Epithelial cell of esophagus (primary cell): ENCODE measurements around the gene GALNT13.

ENCODE experiments used
- DNase-seq: peaks from one replicate; pipeline ENCODE4 v3.0.0; 2010; ENCODE audit warnings: low read depth
- H3K4me3 ChIP-seq: 2 replicates; pipeline ENCODE4 v1.5.1; 2011; ENCODE audit warnings: mild to moderate bottlenecking, low read length, control low read depth
- TF ChIP-seq, protein P1 (sequence below): IDR thresholded peaks from 2 replicates; pipeline ENCODE4 v1.5.1; 2011; ENCODE audit warnings: low read depth, mild to moderate bottlenecking, low read length, control low read depth, inconsistent platforms; ENCODE audit not compliant: insufficient read depth; ENCODE audit errors: missing control alignments

The GALNT13 gene

DNA sequence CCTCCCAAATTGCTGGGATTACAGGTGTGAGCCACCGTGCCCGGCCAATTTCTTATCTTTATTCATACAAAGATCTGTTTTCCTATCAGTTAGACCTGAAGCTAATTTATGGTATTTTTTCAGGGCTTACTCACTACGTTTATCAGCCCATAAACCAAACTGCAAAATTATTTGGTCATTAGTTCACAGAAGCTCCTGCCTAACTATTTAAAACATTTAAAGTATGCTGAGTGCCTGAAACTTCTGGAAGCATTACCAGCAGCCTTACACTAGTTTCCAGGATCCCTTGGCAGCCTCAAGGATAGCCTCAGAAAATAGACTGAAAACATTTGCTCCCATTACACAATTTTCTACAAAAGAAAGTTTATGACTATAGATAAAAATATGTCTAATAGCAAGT lies 68.8 kb downstream of the GALNT13 start:
- TF ChIP-seq, protein P1, sequence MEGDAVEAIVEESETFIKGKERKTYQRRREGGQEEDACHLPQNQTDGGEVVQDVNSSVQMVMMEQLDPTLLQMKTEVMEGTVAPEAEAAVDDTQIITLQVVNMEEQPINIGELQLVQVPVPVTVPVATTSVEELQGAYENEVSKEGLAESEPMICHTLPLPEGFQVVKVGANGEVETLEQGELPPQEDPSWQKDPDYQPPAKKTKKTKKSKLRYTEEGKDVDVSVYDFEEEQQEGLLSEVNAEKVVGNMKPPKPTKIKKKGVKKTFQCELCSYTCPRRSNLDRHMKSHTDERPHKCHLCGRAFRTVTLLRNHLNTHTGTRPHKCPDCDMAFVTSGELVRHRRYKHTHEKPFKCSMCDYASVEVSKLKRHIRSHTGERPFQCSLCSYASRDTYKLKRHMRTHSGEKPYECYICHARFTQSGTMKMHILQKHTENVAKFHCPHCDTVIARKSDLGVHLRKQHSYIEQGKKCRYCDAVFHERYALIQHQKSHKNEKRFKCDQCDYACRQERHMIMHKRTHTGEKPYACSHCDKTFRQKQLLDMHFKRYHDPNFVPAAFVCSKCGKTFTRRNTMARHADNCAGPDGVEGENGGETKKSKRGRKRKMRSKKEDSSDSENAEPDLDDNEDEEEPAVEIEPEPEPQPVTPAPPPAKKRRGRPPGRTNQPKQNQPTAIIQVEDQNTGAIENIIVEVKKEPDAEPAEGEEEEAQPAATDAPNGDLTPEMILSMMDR, result no peak
- no peak overlapping the region for H3K4me3 ChIP-seq
- DNase-seq, result no peak

DNA sequence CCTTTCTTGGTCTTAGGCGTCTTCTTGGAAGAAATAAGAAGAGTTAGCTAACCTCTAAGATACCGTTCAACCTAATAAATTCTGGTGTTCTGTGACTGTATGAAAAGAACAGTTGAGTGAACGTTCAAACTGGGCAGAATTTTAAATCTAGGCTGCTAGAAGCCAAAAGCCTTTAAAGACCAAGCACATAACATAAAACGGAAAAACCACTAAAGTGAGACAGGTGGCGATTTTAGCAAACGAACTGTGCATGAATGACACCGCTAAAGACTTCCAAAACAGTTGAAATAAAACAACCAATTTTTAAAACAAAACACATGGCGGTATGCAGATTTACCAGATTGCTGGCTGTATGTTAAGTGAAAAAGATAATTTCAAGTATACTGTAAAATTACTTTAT lies 73.1 kb downstream of the GALNT13 start:
- H3K4me3 ChIP-seq, result no peak overlapping the region
- TF ChIP-seq, protein P1, result no peak
- no peak for DNase-seq

DNA sequence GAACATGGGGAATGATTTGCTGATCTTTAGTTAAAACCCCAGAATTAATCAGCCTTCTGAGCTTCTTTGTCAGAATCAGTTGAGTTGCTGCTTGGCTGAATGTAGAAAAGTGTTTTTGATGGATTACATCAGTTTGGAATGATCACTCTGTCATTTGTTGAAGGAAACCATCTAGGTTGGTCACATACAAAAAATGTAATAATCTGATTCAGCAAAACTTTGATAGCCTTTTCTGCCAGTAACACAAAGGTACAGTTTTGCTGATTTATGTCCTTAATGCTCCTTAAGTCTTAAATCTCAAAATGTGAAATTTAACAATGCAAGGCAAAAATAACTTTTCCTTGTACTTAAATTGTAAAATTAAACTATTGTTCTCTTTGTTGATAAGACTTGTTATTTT lies 74.3 kb downstream of the GALNT13 start:
- no peak overlapping the region for H3K4me3 ChIP-seq
- TF ChIP-seq, protein P1, result no peak
- DNase-seq, result no peak

DNA sequence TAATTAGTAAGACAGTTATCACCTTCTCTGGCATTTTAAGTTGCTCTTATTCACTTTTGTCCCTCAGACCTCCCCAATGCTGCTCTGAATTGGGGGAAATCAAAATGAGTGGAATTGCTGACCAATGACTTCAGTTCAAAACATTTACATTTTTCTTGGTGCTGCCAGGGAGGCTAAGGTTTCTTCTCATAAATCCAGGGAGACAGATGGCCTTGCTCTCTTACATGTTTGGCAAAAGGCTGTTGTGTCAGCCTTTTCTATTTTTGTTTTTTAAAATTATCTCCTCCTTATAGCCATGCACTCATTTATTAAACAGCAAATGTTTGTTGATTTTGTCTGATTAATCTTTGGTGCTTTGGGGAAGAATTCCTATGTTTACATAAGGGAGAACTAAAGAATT lies 82.0 kb downstream of the GALNT13 start:
- no peak for DNase-seq
- H3K4me3 ChIP-seq, result no peak overlapping the region
- TF ChIP-seq, protein P1, result no peak

DNA sequence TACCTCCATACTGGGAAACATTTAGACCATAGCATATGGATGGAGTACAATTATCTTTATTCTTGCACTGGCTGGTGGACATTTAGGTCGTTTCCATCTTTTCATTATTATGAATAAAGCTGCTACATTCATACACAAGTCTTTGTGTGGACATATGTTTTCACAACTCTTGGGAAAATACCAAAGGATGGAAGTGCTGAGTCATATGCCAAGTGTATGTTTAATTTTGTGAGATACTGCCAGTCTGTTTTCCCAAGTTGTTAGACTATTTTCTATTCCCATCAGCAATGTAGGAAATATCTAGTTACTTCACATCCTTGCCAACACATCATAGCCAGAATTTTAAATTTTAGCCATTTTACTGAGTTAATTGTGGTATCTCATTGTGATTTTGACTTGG lies 91.5 kb downstream of the GALNT13 start:
- no peak overlapping the region for H3K4me3 ChIP-seq
- TF ChIP-seq, protein P1, result no peak
- DNase-seq, result peak; percentile 5

DNA sequence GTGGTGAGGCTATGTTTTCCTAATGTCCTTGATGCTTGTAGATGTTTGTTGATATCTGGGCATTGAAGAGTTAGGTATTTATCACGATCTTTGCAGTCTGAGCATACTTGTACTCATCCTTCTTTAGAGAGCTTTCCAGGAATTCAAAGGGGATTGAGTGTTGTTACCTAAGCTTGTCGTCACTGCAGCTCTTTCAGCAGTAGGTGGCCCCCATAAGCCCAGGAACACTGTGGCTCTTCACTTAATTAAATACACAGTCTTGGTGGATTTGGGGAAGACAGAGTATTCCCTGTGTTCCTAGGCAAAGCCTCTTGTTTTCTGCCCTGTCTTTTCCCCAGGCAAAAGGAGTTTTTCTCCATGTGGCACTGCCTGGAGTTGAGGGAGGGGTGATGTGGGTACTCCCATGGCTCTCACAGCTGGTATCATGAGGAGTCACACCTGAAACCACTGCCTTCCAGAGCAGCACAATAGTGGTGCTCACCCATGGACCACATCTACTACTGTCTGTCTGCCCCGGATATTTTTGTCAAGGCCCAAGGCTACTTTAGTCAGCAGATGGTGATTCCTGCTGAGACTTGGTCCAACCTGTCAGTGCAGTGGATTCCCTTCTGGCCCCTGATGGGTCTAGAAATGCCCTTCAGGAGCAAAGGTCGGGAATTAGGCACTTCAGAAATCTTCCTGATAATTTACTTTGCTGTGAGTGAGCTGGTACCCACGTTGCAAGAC lies 95.7 kb downstream of the GALNT13 start:
- TF ChIP-seq, protein P1, result no peak
- H3K4me3 ChIP-seq, result no peak overlapping the region
- DNase-seq, result peak; percentile 13

DNA sequence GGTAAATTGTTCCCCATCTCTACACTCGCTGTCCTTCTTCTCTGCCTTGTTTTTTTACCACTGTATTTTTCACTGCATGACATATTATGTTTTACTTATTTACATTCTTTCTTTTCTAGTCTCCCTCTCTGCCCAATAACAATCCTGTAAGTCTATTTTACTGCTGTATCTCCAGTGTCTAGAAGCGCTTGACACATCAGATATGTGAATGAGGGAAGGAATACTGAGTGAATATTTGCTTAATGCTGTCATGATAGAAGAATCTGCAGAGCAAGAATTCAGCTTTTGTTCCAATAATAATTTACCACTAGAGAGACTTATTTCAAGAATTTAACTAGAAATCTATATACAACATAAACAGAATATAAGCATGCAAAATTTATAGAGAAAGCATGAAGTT lies 99.5 kb downstream of the GALNT13 start:
- TF ChIP-seq, protein P1, result no peak
- DNase-seq, result no peak
- H3K4me3 ChIP-seq, result no peak overlapping the region
